Stimulated activated CD8-positive, alpha-beta memory T cell treated with anti-CD3 and anti-CD28 coated beads, Interleukin-4, amount 100 ng/mL, for 24 hours (primary cell): ENCODE data around the gene ZNF407.
A peak's percentile ranks its signal among the peaks of the same experiment; 100 is the strongest.
"Not testable (repeated sequence)": the region's sequence is repeated elsewhere in the genome, so short reads cannot be mapped to it uniquely, and the experiment has no call there.

Source experiments
- DNase-seq: peaks from one replicate; pipeline ENCODE4 v3.0.0-alpha.2; 2020; ENCODE audit warnings: low read depth

The ZNF407 gene, protein sequence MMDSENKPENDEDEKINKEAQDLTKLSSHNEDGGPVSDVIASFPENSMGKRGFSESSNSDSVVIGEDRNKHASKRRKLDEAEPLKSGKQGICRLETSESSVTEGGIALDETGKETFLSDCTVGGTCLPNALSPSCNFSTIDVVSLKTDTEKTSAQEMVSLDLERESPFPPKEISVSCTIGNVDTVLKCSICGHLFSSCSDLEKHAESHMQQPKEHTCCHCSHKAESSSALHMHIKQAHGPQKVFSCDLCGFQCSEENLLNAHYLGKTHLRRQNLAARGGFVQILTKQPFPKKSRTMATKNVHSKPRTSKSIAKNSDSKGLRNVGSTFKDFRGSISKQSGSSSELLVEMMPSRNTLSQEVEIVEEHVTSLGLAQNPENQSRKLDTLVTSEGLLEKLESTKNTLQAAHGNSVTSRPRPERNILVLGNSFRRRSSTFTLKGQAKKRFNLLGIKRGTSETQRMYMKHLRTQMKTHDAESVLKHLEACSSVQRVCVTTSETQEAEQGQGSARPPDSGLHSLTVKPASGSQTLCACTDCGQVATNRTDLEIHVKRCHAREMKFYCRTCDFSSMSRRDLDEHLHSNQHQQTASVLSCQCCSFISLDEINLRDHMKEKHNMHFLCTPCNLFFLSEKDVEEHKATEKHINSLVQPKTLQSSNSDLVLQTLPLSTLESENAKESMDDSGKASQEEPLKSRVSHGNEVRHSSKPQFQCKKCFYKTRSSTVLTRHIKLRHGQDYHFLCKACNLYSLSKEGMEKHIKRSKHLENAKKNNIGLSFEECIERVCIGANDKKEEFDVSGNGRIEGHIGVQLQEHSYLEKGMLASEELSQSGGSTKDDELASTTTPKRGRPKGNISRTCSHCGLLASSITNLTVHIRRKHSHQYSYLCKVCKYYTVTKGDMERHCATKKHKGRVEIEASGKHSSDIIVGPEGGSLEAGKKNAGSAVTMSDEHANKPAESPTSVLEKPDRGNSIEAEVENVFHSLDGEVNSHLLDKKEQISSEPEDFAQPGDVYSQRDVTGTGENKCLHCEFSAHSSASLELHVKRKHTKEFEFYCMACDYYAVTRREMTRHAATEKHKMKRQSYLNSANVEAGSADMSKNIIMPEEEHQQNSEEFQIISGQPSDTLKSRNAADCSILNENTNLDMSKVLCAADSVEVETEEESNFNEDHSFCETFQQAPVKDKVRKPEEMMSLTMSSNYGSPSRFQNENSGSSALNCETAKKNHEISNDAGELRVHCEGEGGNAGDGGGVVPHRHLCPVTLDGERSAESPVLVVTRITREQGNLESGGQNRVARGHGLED (N-terminal part only)

DNA sequence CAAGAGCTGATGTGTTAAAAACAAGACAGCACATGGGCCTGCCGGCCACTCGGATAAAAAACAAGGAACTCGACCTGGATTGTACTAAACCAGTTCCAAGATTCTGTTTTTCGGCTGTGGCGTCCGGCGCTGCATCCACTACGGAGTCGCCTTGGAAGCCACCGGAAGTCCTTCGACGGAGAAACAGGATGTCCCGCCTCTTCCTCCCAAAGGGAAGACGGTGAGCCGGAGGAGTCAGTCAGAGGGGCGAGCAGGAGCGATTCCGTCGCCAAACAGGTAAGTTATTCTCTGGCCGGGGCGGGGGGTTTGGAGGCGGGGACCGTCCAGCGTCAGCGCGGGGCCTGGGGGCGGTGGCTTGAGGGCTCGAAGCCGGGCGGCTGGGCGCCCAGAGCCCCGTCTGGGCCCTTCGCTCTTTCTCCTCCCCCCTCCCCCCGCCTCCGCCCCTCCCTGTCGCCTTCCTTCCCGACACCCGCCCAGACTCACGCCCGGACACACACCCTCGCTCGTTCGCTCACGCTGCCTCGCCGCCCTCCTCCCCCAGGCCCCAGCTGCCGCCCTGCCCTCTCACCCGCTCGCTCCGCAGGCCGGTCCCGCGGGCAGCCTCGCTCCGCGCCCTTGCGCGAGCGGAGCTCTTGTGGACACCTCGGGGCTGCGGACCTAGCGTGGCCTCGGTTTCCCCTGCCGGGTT lies at the start of gene ZNF407:
Gene ZNF407, plus strand, starts transcription at position 209 of the 688 bp plus-strand sequence. CDS start 33,150 bp downstream, outside the sequence.
- DNase-seq, result peak; percentile 80

DNA sequence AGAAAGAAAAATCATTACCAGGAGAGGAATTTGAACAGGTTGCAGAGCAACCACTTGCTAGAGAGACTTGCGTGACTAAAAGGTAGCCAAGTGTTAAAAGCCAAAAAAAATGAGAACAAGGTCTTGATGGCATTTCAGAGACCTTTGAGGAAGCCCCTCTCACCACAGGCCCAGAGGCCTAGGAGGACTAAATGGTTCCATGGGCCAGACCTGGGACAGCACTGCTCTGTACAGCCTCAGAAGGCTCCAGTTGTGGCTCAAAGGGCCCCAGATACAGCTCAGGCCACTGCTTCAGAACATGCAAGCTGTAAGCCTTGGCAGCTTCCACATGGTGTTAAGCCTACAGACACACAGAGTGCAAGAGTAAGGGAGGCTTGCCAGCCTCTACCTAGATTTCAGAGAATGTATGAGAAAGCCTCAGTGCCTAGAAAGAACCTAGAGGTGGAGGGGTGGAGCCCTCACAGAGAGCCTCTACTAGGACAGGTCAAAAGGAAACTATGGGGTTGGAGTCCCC lies 48.0 kb upstream of the ZNF407 start:
- DNase-seq, result no peak

DNA sequence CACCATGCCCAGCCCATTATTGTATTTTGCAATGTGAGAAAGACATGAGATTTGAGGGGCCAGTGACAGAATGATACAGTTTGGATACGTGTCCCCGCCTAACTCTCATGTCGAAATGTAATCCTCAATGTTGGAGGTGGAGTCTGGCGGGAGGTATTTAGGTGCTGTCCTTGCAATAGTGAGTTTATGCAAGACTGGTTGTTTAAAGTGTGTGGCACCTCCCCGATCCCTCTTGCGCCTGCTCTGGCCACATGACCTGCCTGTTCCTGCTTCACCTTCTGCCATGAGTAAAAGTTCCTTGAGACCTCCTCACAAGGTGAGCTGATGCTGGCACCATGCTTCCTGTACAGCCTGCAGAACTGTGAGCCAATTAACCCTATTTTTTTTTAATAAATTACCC lies 46.8 kb upstream of the ZNF407 start:
- no peak for DNase-seq

DNA sequence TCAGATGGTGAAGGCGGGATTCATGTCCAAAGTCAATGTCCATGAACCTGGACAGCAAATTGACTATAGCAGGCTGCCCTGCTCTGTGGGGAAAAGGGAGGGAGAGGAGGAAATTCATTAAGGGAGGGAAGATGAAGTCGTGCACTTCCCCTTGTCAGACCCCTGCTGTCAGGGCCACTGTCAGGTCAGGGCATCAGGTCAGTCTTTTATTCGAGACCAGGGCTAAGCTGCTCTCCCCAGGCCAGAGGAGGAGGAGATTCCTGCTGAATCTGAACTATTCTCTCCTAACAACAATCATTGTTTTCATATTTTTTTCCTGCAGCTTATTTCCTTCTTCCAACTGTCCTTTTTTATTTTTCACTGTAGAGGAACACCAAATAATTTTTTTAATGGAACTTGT lies 46.2 kb upstream of the ZNF407 start:
- DNase-seq, result no peak

DNA sequence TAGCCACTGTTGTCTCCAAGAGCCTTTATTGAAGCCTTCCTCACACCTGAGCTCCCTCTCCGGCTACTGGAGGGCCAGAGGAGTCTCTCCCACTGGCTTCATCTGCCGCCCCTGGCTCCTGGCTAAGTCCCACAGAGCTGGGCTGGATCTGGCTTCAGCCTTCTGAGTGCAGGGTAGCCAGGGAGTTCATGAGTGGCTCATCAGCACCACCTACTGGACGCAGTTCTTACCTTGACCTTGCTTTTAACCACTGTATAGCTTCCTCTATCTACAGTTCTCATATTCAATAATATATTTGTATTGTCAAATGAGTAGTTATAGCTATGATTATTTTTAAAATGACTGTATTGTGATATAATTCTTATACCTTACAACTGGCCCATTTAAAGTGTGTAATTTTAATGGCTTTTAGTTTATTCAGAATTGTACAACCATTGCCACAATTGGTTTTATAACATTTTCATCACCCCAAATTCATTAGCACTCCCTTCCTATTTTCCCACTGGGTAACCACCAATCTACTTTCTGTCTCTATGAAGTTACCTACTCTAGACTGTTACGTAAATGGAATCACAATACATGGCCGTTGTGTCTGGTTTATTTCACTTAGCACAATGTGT lies 45.6 kb upstream of the ZNF407 start:
- DNase-seq, result peak; percentile 56

DNA sequence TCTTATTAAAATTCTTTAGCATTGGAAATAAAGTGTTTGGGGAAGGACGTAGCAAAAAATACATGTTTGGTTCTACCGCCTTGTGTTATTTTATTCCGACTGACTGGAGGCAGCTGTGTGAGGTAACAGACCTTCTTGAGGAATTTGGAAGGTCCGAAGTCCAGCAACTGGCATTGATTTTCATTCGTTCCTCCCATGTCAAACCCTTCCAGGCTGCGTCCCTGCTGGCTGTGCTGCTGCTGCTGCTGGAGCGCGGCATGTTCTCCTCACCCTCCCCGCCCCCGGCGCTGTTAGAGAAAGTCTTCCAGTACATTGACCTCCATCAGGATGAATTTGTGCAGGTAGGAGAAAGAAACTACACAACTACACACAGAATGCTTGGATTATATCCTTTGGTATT lies 41.5 kb upstream of the ZNF407 start:
- DNase-seq, result no peak

DNA sequence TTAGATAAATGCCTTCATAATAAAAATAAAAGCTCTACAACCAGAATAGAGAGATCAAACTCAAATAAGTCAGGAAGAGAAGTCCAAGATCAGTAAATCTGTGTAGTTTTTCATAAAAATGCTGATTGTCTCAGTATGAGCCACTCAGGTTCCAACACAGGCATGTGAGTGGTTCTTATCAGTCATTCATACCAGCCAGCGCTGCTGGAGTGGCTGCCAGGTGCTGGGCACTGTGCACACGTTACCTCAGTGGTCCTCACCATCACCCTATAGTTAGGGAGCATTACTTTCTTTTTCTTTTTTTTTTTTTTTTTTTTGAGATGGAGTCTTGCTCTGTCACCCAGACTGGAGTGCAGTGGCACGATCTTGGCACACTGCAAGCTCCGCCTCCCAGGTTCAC lies 39.6 kb upstream of the ZNF407 start:
- DNase-seq, result no peak

DNA sequence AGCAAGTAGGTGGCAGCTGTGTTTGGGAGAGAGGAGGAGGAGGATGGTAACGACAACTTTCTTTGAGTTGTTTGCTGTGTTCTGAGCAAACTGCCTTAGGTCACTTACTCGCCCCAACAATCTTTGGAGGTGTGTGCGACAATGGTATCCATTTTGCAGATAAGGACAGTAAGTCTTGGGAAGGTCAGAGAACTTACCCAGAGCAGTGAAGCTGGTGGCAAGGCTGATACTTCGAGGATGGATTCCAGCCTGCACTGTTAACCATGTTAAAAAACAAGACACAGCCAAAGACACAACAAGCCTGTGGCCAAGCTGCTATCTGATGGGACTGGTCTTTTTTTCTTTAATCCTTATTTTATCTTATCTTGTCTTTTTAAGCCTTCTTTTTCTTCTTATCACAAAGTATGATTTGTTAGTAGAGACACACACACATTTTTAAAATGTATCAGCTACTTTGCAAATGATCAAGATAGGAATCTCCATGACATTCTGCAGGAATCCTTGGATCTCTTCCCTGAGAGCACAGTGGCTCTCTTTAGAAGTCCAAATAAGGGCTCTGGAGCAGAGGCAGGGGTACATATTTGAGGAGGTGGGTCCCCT lies 35.4 kb upstream of the ZNF407 start:
- no peak for DNase-seq

DNA sequence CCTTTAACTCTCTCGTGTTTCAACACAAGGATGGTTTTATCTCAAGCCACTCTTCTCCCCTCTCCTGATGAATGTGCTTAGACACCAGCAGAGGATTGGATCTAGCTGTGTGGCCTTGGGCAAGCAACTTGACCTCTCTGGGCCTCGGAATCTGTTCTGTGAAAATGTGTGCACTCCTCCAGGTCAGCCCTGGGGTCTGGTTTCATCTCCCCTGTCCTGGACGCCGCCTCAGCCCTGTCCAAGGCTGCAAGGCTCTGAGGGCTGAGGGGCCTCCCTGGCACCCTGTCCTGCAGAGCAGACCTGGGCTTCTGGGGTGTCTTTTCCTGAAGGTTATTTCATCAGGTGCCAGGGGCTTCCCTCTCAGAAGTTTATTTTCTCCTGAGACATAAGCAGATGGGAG lies 34.9 kb upstream of the ZNF407 start:
- no peak for DNase-seq

DNA sequence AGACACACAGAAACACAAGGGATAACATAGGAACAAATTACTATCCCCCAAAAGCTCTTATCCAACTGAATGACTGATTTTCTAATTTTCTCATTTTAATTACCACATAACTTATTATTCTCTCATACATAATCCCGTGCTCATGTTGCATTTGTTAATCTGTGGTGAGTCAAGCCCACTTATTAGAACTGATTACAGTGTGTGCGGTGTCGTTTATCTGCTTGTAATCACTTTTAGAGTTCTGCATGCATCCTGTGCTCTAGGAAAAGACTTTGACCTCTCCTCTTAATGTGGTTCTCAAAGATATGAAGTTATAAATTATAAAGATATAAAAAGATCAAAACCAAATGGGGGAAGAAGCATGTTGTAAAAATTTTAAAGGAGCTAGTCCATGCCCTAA lies 33.7 kb upstream of the ZNF407 start:
- DNase-seq, result no peak

DNA sequence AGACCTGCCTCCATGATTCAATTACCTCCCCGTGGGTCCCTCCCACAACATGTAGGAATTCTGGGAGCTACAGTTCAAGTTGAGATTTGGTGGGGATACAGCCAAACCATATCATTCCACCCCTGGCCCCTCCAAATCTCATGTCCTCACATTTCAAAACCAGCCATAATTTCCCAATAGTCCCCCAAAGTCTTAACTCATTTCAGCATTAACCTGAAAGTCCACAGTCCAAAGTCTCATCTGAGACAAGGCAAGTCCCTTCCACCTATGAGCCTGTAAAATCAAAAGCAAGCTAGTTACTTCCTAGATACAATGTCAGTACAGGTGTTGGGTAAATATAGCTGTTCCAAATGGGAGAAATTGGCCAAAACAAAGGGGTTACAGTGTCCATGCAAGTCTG lies 32.5 kb upstream of the ZNF407 start:
- DNase-seq, result not testable (repeated sequence)

DNA sequence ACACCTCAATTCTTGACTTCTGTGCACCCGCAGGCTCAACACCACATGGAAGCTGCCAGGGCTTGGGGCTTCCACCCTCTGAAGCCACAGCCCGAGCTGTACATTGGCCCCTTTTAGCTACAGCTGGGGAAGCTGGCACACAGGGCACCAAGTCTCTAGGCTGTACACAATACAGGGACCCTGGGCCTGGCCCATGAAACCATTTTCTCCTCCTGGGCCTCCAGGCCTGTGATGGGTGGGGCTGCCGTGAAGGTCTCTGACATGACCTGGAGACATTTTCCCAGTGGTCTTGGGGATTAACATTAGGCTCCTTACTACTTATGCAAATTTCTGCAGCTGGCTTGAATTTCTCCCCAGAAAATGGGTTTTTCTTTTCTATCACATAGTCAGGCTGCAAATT lies 31.7 kb upstream of the ZNF407 start:
- DNase-seq, result not testable (repeated sequence)

DNA sequence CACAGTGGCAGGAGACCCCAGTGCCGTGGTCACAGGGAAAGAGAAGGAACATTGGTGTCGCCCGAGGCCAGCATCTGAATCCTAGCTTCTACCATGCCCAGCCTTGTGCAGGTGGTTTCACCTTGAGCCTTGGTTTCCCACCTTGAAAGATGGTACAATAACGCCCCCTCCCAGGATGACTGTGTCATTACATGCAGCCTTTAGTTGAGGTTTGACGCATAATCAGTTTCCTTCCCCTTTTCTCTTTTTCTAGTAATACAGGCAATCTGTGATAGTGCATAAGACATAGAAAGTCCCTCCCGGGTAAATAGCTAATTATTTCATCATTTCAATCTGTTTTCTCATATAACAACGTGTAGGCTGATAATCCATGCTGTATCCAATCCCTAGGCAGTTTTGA lies 29.8 kb upstream of the ZNF407 start:
- no peak for DNase-seq

DNA sequence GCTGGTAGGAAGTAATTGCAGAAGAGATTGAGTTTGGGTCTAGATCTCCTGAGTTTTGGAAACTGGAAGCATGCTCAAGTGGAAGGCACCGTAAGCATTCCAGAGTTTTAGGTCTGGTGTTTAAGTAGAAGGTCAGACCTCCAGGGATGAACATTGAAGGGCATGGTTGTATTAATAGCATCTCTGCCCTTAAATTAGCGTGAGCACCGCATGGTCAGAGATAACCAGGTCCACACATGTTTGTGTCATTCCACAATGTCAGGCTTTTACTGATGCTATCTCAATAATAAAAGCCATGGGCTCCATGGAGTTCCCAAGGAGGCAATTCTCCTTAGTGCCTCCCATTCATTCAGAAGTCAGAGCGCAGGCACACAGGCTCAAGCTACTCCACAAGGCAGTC lies 28.3 kb upstream of the ZNF407 start:
- DNase-seq, result no peak

DNA sequence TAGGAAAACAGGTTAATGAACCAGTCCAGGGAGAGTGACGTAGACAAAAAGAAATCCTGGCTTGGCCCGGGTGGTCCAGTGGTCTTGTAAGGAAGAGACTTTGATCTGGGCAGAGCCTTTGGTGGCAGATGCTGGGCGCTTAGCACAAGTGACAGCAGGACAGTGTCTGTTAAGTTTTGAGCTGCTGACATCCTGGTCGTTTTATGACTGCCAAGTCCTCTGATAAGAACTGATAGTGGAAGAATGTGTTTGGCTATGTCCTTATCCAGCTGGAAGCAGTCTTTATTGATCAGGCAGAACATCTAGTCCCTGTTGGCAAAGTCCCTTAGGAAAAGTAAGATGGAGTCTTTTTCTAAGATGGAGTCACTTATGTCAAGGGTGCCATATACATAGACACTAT lies 27.4 kb upstream of the ZNF407 start:
- no peak for DNase-seq

DNA sequence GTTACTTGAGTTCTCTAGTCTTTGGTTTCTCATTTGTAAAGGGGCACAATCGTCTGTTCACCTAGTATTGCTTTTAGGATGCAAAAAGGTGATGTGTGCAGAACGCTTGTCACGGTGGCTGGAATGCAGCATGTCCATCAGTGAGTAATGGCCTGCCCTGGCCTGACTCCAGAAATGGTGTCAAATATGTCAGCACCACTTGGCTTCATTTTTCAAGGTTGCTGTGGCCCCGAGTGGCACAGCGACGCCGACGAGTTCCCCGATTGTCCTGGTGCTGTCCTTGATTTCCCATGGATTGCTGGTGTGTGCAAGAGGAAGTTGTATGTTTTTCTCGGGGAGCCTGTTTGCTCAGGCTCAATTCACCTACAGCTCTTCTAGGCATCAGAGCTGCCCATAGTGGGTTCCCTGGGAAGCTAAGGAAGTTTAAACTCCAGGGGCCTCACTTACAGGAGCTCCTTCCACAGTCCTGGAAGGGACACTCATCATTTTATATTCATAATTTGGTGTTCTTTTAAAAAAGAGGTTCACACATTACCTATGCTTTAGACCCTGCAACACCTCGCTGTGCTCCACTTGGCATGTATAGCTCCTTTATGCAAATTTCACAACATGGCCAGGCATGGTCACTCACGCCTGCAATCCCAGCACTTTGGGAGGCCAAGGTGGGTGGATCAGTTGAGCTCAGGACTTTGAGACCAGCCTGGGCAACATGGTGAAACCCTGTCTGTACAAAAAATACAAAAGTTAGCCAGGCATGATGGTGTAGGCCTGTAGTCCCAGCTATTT lies 25.6 kb upstream of the ZNF407 start:
- no peak for DNase-seq

DNA sequence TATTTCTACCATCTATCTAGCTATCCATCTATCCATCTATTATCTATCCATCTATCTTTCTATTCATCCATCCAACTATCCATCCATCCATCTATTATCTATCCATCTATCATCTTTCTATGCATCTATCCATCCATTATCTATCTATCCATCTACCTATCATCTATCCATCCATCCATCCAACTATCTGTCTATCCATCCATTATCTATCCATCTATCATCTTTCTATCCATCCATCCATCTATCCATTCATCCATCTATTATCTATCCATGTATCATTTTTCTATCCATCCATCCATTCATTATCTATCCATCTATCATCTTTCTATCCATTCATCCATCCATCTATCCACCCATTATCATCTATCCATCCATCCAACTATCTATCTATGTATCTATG lies 24.6 kb upstream of the ZNF407 start:
- no peak for DNase-seq

DNA sequence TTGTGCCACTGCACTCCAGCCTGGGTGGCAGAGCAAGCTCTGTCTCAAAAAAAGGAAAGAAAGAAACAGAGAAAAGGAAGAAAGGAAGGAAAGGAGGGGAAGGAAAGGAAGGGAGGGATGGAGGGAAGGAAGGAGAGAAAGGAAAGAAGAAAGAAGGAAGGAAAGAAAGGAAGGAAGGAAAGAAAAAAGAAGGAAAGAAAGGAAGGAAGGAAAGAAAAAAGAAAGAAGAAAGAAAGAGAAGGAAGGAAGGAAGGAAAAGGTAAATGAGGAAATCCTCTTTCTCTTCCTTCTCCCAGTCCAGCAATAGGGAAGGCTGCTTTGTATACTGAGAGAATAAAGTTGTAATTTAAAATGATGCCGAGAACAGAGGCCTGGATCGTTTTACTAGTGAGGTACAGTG lies 22.8 kb upstream of the ZNF407 start:
- no peak for DNase-seq

DNA sequence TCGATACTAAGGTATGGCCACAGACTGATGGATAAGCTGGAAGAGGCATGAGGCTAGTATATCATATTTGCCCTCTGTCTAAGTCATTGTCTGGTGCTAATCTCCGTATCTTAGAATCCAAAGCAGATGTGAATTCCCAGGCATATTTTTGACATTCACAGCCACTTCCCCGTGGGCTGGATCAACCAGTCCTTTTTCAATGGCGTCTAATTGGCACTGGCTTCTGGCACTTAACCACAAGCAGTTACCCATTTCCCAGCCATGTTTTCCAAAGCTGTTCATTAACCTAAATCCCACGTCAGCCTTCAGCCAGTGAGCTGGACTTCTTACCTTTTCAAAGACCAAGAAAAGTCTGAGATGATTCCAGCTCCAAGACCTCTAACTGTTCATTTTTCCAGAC lies 20.7 kb upstream of the ZNF407 start:
- no peak for DNase-seq
